ENCODE results near the gene MB.

The MB gene

DNA sequence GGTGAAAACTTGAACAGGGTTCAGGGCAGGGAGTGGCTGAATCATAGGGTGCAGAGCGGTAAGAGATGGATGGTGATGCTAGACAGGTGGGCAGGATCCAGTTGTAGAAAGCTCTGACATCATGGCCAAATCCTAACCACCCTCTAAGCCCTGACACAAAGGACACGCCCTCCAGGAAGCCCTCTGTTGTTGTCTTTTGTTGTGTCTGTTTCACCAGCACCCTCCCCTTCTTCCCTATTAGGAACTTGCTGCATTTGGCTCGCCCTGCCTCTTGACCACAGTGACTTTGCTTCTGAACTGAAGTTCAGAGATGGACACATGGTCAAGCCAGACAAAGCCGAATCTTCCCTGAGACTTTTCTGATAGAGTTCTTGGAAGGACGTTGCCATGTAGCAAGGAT lies 16.9 kb upstream of the MB start:
- TF ChIP-seq EZH2 (IDR thresholded peaks at IDR 0.05) (no peak), FOXP2 (optimal IDR thresholded peaks at IDR 0.05; ENCODE audit: control extremely low read depth, extremely low read length, insufficient read depth) (no peak), POLR2AphosphoS5 (IDR thresholded peaks at IDR 0.05; ENCODE audit: borderline replicate concordance, low read depth, low read length) (no peak)
- Histone ChIP-seq H3K36me3 (ENCODE audit: insufficient read depth, low read length) (no peaks in the 10 kb centered on the region), H3K9me3 (ENCODE audit: low read depth, low read length) (no peaks in the 10 kb centered on the region), H3K4me3 (no peak overlapping the region), H3K9ac (ENCODE audit: insufficient read length) (no peak overlapping the region), H3K27ac (no peak overlapping the region)
- DNase-seq (ENCODE audit: low read depth, low spot score) = no peak

DNA sequence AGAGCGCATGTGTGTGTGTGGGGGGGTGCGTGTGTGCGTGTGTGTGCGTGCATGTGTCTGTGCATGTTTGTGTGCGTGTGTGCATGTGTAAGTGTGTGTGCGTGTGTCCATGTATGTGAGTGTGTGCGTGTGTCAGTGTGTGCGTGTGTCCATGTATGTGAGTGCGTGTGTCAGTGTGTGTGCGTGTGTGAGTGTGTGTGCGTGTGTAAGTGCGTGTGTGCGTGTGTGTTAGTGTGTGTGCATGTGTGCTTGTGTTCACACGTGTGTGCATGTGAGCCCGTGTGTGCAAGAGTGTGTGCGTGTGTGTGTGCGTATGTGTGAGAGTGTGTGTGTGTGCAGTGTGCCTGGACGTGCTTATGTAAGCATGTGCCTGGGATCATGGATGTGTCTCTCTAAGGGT lies 16.4 kb upstream of the MB start:
- H3K36me3 ChIP-seq (ENCODE audit: insufficient read depth, low read length) = no peaks in the 10 kb centered on the region
- no peak overlapping the region for H3K9ac ChIP-seq (ENCODE audit: insufficient read length)
- no peaks in the 10 kb centered on the region for H3K9me3 ChIP-seq (ENCODE audit: low read depth, low read length)

DNA sequence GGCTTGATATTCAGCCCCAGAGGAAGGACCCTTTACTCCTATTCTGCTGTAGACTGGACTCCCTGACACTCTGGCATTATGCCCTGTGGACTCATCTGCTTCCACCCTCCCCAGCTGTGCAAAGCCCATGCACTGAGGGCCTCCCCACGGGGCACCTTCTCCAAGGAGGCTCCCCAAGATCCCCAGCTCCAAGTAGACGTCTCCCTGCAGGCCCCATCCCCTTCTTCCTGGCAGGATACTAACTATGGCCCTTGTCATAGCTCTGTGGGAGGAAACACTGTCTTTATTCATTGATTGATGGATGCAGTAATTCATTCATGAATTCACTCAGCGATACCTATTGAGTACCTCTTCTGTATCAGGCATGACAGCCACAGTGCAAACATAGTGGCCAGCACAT lies 15.8 kb upstream of the MB start:
- Histone ChIP-seq H3K36me3 (ENCODE audit: insufficient read depth, low read length) (no peaks in the 10 kb centered on the region), H3K27ac (no peak overlapping the region), H3K4me3 (no peak overlapping the region), H3K9ac (ENCODE audit: insufficient read length) (no peak overlapping the region), H3K9me3 (ENCODE audit: low read depth, low read length) (no peaks in the 10 kb centered on the region)
- DNase-seq (ENCODE audit: low read depth, low spot score) = no peak
- no peak for TF ChIP-seq EZH2 (IDR thresholded peaks at IDR 0.05)
- no peak for TF ChIP-seq POLR2AphosphoS5 (IDR thresholded peaks at IDR 0.05; ENCODE audit: borderline replicate concordance, low read depth, low read length)
- TF ChIP-seq FOXP2 (optimal IDR thresholded peaks at IDR 0.05; ENCODE audit: control extremely low read depth, extremely low read length, insufficient read depth) = no peak

More for the DNA sequence above, 16.4 kb upstream of the MB start:
- Histone ChIP-seq H3K4me3 (no peak overlapping the region), H3K27ac (no peak overlapping the region)
- TF ChIP-seq EZH2 (IDR thresholded peaks at IDR 0.05) = no peak
- no peak for TF ChIP-seq FOXP2 (optimal IDR thresholded peaks at IDR 0.05; ENCODE audit: control extremely low read depth, extremely low read length, insufficient read depth)
- DNase-seq (ENCODE audit: low read depth, low spot score) = no peak

DNA sequence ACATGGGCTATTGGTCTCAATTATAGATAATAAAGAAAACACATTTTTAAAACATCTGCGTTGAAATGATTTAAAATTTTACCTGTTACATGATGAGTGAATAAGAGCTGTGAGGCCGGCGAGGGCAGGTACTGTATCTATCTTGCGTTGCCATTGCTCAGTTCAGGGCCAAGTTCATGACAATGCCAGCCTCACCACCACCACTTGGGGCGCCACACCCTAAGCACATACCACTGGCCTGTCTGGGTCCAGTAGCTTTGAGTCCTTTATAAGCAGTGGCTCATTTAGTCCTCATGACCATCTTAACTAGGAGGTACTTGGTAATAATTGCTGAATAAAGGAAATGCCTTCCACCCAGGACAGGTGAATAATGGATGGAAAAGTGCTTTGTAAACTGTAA lies 14.5 kb upstream of the MB start:
- H3K9me3 ChIP-seq (ENCODE audit: low read depth, low read length) = no peaks in the 10 kb centered on the region
- no peak for TF ChIP-seq EZH2 (IDR thresholded peaks at IDR 0.05)
- TF ChIP-seq FOXP2 (optimal IDR thresholded peaks at IDR 0.05; ENCODE audit: control extremely low read depth, extremely low read length, insufficient read depth) = no peak
- no peak for TF ChIP-seq POLR2AphosphoS5 (IDR thresholded peaks at IDR 0.05; ENCODE audit: borderline replicate concordance, low read depth, low read length)
- H3K4me3 ChIP-seq = no peak overlapping the region
- H3K27ac ChIP-seq = no peak overlapping the region
- no peaks in the 10 kb centered on the region for H3K36me3 ChIP-seq (ENCODE audit: insufficient read depth, low read length)
- no peak for DNase-seq (ENCODE audit: low read depth, low spot score)
- H3K9ac ChIP-seq (ENCODE audit: insufficient read length) = no peak overlapping the region

DNA sequence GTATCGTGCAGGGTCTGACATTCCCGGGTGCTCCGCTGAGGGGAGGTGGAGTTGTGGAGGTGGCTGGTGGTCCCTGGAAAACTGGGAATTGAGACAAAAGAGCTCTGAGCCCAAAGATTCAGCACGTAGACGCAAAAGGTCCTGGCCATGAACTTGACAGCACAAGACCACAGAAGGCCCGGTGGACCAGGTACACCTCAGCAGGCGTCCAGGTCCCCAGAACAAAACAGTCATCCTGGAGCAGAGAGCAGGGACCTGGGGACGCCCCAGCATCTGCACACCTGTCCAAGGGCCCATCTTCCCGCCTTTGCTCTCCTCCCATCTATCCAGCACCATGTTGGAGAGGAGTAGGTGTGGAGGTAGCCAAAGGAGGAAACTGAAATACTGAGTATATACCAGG lies 13.8 kb upstream of the MB start:
- Histone ChIP-seq H3K9me3 (ENCODE audit: low read depth, low read length) (no peaks in the 10 kb centered on the region), H3K4me3 (no peak overlapping the region), H3K36me3 (ENCODE audit: insufficient read depth, low read length) (no peaks in the 10 kb centered on the region), H3K27ac (no peak overlapping the region), H3K9ac (ENCODE audit: insufficient read length) (no peak overlapping the region)
- DNase-seq (ENCODE audit: low read depth, low spot score) = no peak
- TF ChIP-seq POLR2AphosphoS5 (IDR thresholded peaks at IDR 0.05; ENCODE audit: borderline replicate concordance, low read depth, low read length) (no peak), EZH2 (IDR thresholded peaks at IDR 0.05) (no peak), FOXP2 (optimal IDR thresholded peaks at IDR 0.05; ENCODE audit: control extremely low read depth, extremely low read length, insufficient read depth) (no peak)

DNA sequence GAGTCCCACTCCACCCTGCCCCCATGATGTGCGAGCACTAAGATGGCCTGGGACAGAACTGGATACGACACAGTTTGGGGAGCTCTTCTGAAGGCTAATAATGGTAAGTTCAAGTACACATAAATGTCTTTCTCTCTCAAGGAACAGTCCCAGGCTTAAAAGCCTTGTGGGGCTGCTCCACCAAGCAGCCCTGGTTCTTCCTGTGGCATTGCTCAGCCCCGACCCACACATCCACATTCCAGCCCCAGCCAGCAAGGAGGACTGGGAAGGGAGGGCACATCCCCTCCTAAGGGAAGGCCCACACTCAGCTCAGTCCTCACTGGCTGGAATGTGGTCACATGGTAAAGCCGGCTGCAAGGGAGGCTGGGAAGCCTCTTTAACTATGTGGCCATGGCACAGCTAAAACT lies 13.3 kb upstream of the MB start:
- Histone ChIP-seq H3K4me3 (no peak overlapping the region), H3K27ac (no peak overlapping the region), H3K9me3 (ENCODE audit: low read depth, low read length) (no peaks in the 10 kb centered on the region), H3K9ac (ENCODE audit: insufficient read length) (no peak overlapping the region), H3K36me3 (ENCODE audit: insufficient read depth, low read length) (no peaks in the 10 kb centered on the region)
- no peak for DNase-seq (ENCODE audit: low read depth, low spot score)
- TF ChIP-seq FOXP2 (optimal IDR thresholded peaks at IDR 0.05; ENCODE audit: control extremely low read depth, extremely low read length, insufficient read depth) (no peak), POLR2AphosphoS5 (IDR thresholded peaks at IDR 0.05; ENCODE audit: borderline replicate concordance, low read depth, low read length) (no peak), EZH2 (IDR thresholded peaks at IDR 0.05) (no peak)

DNA sequence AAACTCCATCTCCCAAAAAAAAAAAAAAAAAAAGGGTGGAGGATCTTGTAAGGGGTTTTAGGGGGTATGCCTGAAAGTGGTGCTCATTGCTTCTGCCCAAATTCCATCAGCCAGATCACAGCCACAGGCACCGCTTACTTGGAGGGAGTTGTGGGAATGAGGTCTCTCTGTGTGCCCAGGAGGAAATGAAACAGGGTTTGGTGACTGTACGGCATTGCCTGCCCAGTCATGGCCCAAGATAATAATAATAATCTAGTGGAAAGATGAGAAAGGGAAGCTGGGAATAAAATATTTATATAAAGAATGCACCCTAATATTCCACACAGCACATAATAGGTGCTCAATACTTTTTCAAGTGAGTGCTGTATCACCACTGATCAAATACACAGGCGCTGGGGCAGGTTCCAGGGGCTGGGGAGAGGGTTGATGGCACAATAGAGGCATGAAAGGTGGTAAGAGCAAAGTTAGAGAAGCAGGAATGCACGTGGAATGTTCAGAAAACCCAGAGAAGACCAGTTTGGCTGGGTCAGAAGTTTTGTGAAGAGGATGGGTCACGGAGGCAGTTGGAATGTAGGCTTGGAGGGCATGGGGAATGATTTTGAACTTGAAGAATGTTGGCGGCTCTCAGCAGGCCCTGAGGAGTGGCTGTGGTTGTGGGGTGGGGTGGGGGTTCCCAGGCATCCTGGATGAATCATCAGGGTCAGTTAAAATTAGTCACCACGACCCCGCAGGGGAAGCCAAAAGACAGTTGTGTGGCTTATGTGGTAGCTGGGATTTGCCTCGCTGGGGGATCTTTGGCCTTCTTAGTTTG lies 12.5 kb upstream of the MB start:
- no peaks in the 10 kb centered on the region for H3K36me3 ChIP-seq (ENCODE audit: insufficient read depth, low read length)
- H3K9ac ChIP-seq (ENCODE audit: insufficient read length) = no peak overlapping the region
- TF ChIP-seq POLR2AphosphoS5 (IDR thresholded peaks at IDR 0.05; ENCODE audit: borderline replicate concordance, low read depth, low read length) = no peak
- no peak for TF ChIP-seq EZH2 (IDR thresholded peaks at IDR 0.05)
- TF ChIP-seq FOXP2 (optimal IDR thresholded peaks at IDR 0.05; ENCODE audit: control extremely low read depth, extremely low read length, insufficient read depth) = no peak
- DNase-seq (ENCODE audit: low read depth, low spot score) = no peak
- no peak overlapping the region for H3K27ac ChIP-seq
- no peaks in the 10 kb centered on the region for H3K9me3 ChIP-seq (ENCODE audit: low read depth, low read length)
- H3K4me3 ChIP-seq = no peak overlapping the region

DNA sequence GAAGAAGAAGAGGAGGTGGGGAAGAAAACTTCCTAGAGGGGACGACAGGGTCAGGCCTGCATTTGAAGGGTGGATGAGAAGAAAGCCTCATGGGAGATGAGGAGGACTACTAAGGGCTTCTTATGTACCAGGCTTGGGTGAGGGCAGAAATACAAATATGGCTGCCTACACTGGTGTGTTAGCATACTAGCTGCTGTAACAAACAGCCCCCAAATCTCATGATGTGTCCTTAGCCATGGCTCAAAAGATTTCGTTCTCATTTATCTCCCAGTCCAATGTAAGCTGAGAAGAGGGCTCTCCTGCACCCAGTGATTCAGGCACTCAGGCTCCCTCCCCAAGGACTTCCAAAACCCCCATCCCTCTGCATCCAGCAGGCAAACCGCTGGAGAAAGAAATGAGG lies 11.6 kb upstream of the MB start:
- Histone ChIP-seq H3K9me3 (ENCODE audit: low read depth, low read length) (no peaks in the 10 kb centered on the region), H3K27ac (no peak overlapping the region), H3K36me3 (ENCODE audit: insufficient read depth, low read length) (no peaks in the 10 kb centered on the region), H3K9ac (ENCODE audit: insufficient read length) (no peak overlapping the region), H3K4me3 (no peak overlapping the region)
- TF ChIP-seq POLR2AphosphoS5 (IDR thresholded peaks at IDR 0.05; ENCODE audit: borderline replicate concordance, low read depth, low read length) = no peak
- TF ChIP-seq FOXP2 (optimal IDR thresholded peaks at IDR 0.05; ENCODE audit: control extremely low read depth, extremely low read length, insufficient read depth) = no peak
- no peak for TF ChIP-seq EZH2 (IDR thresholded peaks at IDR 0.05)
- DNase-seq (ENCODE audit: low read depth, low spot score) = no peak

All from SK-N-MC (cell line).